GM12892 (cell line): ENCODE data around the gene ZKSCAN2. TPM values are rescaled to one million over a fixed set of nuclear protein-coding genes. Genes with fewer than 3 reads are reported as not detected.

Experiments used
- DNase-seq: peaks from one replicate; pipeline ENCODE4 v3.0.0; 2011; ENCODE audit not compliant: insufficient read length
- FAIRE-seq: peaks from 2 replicates; lab custom pipeline; 2011; peaks lifted over from hg19 to GRCh38; lab: Jason Lieb, UNC
- POLR2A ChIP-seq: IDR thresholded peaks from 2 replicates; pipeline ENCODE4 v1.6.1; 2011; ENCODE audit warnings: low read depth, low read length, control low read depth
- POLR2AphosphoS5 ChIP-seq: IDR thresholded peaks from 2 replicates; pipeline ENCODE4 v1.6.1; 2011; ENCODE audit warnings: low read depth, low read length, control low read depth
- TAF1 ChIP-seq: IDR thresholded peaks from 2 replicates; pipeline ENCODE4 v1.6.1; 2011; ENCODE audit warnings: low read depth, mild to moderate bottlenecking, control low read depth, low read length, borderline replicate concordance
- polyA plus RNA-seq: library from polyadenylated mRNA; unstranded; fragments of >200 nt; gene quantifications from one replicate; pipeline ENCODE4 v1.2.1, GENCODE V29; 2012; ENCODE audit warnings: missing spikeins, inconsistent platforms; ENCODE audit not compliant: missing spikeins

The ZKSCAN2 gene
- polyA plus RNA-seq: 2.3 TPM

GRCh38 chr16:25257470-25257955, at the start of gene ZKSCAN2:
Gene ZKSCAN2, minus strand, starts transcription at chr16:25257845. Its CDS starts 718 bp downstream, at chr16:25257127.
- peak; percentile 85 for FAIRE-seq
- TF ChIP-seq POLR2A (peak; percentile 86), TAF1 (0 out of 2 replicates have a peak, but pooled peaks have one; percentile 4), POLR2AphosphoS5 (peak; percentile 73)
- peak; percentile 79 for DNase-seq

GRCh38 chr16:25299792-25300590, 42.3 kb upstream of the ZKSCAN2 start:
- FAIRE-seq (no peak), DNase-seq (no peak)
- TF ChIP-seq POLR2A (no peak), TAF1 (no peak), POLR2AphosphoS5 (no peak)

GRCh38 chr16:25298165-25298872, 40.7 kb upstream of the ZKSCAN2 start:
- DNase-seq (no peak), FAIRE-seq (no peak)
- TF ChIP-seq POLR2A (no peak), TAF1 (no peak), POLR2AphosphoS5 (no peak)

DNA sequence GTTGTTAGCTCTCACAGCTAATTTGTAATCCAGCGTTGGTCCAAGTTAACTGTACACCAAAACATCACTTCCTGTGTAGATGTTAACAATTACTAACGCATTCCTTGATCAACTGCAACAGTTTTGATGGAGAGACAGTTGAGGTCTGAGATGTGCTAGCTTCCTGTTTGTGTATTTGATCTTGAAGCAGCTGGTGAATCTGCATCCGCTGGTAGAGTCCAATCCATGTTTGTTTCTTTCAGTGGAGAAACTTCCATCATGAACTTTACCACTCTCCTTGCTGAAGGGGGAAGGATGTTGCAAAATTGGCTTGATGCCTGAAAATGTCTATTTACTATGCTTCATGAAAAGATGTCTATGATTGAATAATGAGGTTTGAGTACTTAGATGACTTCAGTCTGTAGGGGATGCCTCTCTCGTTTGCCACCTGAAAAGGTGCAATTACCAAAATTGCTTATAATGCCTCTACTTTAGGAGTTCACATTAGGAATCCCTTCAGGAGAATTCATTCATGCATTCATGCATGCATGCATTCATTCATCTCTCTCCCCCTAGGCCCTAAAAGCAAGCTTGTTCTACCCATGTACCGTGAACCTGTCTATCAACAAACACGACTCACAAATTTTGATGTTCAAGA, 39.6 kb upstream of the ZKSCAN2 start:
- FAIRE-seq (no peak), DNase-seq (no peak)
- TF ChIP-seq TAF1 (no peak), POLR2AphosphoS5 (no peak), POLR2A (no peak)

GRCh38 chr16:25291580-25291979, 33.9 kb upstream of the ZKSCAN2 start:
- DNase-seq (no peak), FAIRE-seq (no peak)
- TF ChIP-seq POLR2AphosphoS5: no peak
- no peak for TF ChIP-seq POLR2A
- no peak for TF ChIP-seq TAF1

GRCh38 chr16:25289466-25289865, 31.8 kb upstream of the ZKSCAN2 start:
- no peak for DNase-seq
- TF ChIP-seq TAF1 (no peak), POLR2A (no peak)
- no peak for FAIRE-seq

DNA sequence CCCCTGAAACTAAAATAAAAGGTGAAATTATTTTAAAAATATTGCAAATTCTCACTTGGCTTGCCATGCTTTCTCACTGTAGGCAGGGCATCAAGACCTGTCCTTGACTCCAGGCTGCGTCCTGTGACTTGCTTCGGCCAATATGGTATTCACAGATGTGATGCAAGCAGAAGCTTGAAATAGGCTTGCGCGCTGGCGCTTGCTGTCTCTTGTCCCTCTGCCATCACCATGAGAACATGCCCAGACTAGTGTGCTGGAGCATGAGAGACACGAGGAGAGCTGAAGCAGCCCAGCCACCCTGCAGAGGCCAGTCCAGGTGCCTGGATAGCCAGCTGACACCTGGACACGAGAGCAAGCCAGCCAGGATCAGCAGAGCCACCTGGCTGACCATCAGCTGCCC, 21.8 kb upstream of the ZKSCAN2 start:
- TF ChIP-seq POLR2AphosphoS5 (no peak), POLR2A (no peak), TAF1 (no peak)
- no peak for FAIRE-seq
- no peak for DNase-seq

DNA sequence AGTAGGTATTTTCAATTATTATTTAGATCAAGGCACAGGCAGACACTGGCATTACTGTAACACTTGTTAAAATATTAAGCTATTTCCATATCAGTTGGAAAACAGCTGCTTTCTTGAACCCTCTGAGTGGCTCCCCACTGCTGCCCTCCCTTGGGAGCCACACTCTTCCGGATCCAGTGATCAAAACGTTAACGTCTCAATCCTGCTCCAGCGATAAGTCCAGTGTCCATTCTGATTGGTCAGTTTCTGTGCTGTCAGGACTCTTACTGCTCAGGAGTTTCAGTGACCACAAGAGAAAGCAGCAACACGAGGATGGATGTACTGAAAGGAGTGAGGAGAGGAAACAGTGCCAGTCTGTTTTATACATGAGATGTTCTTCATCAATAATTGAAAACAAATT, 13.8 kb upstream of the ZKSCAN2 start:
- DNase-seq (no peak), FAIRE-seq (no peak)
- no peak for TF ChIP-seq POLR2A
- TF ChIP-seq POLR2AphosphoS5: no peak

DNA sequence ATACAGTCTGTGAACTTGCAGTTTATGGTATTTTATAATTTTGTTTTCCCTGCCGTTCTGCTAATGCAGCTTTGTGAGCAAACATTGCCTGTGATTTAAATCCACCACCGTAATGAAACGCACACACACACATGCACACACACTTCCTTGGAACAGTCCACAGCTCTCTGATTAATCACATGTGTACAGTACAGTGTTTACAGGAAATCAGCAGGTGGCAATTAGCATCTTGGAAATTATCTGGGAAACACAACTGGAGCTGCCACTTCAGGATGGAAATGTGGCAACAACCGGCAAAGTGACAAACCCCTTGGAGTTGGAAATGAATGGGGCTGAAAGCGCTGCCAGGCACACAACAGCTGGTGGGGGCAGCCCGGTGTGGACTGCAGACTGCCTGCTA, 12.9 kb upstream of the ZKSCAN2 start:
- TF ChIP-seq TAF1 (no peak), POLR2A (no peak), POLR2AphosphoS5 (no peak)
- DNase-seq: no peak
- no peak for FAIRE-seq

GRCh38 chr16:25269879-25270278, 12.2 kb upstream of the ZKSCAN2 start:
- no peak for FAIRE-seq
- no peak for DNase-seq
- TF ChIP-seq POLR2AphosphoS5 (no peak), TAF1 (no peak), POLR2A (no peak)

GRCh38 chr16:25265968-25266367, 8.3 kb upstream of the ZKSCAN2 start:
- FAIRE-seq (no peak), DNase-seq (no peak)
- no peak for TF ChIP-seq TAF1
- TF ChIP-seq POLR2A: no peak
- no peak for TF ChIP-seq POLR2AphosphoS5
